Nephron progenitor cell (in vitro differentiated cells): ENCODE measurements around the gene BCL2L2.

Source experiments
- DNase-seq: peaks from one replicate; pipeline ENCODE4 v3.0.0; 2021
- H3K27ac Mint-ChIP-seq: 2 replicates; pipeline ENCODE4 v1.8.0; 2021; ENCODE audit warnings: mild to moderate bottlenecking, moderate library complexity, mixed read lengths
- H3K27me3 Mint-ChIP-seq: 2 replicates; pipeline ENCODE4 v1.8.0; 2021; ENCODE audit warnings: mild to moderate bottlenecking, low read depth, mixed read lengths; ENCODE audit not compliant: poor library complexity
- H3K36me3 Mint-ChIP-seq: 2 replicates; pipeline ENCODE4 v1.8.0; 2021; ENCODE audit warnings: low read depth, mixed read lengths
- H3K4me1 Mint-ChIP-seq: 2 replicates; pipeline ENCODE4 v1.8.0; 2021; ENCODE audit warnings: mixed read lengths
- H3K4me3 Mint-ChIP-seq: 2 replicates; pipeline ENCODE4 v1.8.0; 2021; ENCODE audit warnings: mild to moderate bottlenecking, moderate library complexity, mixed read lengths
- H3K9me3 Mint-ChIP-seq: 2 replicates; pipeline ENCODE4 v1.8.0; 2021; ENCODE audit warnings: mild to moderate bottlenecking, moderate library complexity, mixed read lengths
- CTCF ChIP-seq: fragments of 200-600 bp; sonication (generic); IDR thresholded peaks from 2 replicates; pipeline ENCODE4 v1.5.0; 2021; ENCODE audit warnings: antibody characterized with exemption

BCL2L2 gene

GRCh38 chr14:23357261-23357660, 50.6 kb downstream of the BCL2L2 start:
- DNase-seq, result no peak
- TF ChIP-seq CTCF, result no peak
- peaks cover 40% of the 10 kb centered on the region for H3K36me3 Mint-ChIP-seq
- H3K27me3 Mint-ChIP-seq, result peaks cover 9% of the 10 kb centered on the region
- H3K27ac Mint-ChIP-seq, result peak overlapping the region; percentile 56
- H3K9me3 Mint-ChIP-seq, result no peaks in the 10 kb centered on the region
- H3K4me3 Mint-ChIP-seq, result no peak overlapping the region
- peaks cover 31% of the 10 kb centered on the region for H3K4me1 Mint-ChIP-seq

GRCh38 chr14:23358042-23358441, 51.4 kb downstream of the BCL2L2 start:
- no peak for TF ChIP-seq CTCF
- Mint-ChIP-seq H3K4me3 (no peak overlapping the region), H3K4me1 (peaks cover 33% of the 10 kb centered on the region)

GRCh38 chr14:23358553-23359166, 52.0 kb downstream of the BCL2L2 start:
- TF ChIP-seq CTCF, result no peak
- H3K36me3 Mint-ChIP-seq, result peaks cover 42% of the 10 kb centered on the region
- H3K27me3 Mint-ChIP-seq, result no peaks in the 10 kb centered on the region
- peak overlapping the region; percentile 92 for H3K27ac Mint-ChIP-seq
- H3K4me3 Mint-ChIP-seq, result no peak overlapping the region
- no peak for DNase-seq
- no peaks in the 10 kb centered on the region for H3K9me3 Mint-ChIP-seq
- peaks cover 32% of the 10 kb centered on the region for H3K4me1 Mint-ChIP-seq

More at GRCh38 chr14:23358042-23358441, 51.4 kb downstream of the BCL2L2 start:
- no peak for DNase-seq
- H3K36me3 Mint-ChIP-seq, result peaks cover 42% of the 10 kb centered on the region
- H3K27ac Mint-ChIP-seq, result peak overlapping the region; percentile 92
- peaks cover 4% of the 10 kb centered on the region for H3K27me3 Mint-ChIP-seq
- H3K9me3 Mint-ChIP-seq, result no peaks in the 10 kb centered on the region

- no peaks in the 10 kb centered on the region for H3K9me3 Mint-ChIP-seq
- no peak for TF ChIP-seq CTCF
- no peaks in the 10 kb centered on the region for H3K27me3 Mint-ChIP-seq
- no peak overlapping the region for H3K4me3 Mint-ChIP-seq
- peaks cover 32% of the 10 kb centered on the region for H3K4me1 Mint-ChIP-seq
- DNase-seq, result no peak
- H3K27ac Mint-ChIP-seq, result no peak overlapping the region
- peaks cover 42% of the 10 kb centered on the region for H3K36me3 Mint-ChIP-seq
These were observed 52.6 kb downstream of the BCL2L2 start for GRCh38 chr14:23359167-23359626.

- TF ChIP-seq CTCF, result no peak
- H3K27ac Mint-ChIP-seq, result peak overlapping the region; percentile 32
- no peak overlapping the region for H3K4me3 Mint-ChIP-seq
- H3K36me3 Mint-ChIP-seq, result peaks cover 42% of the 10 kb centered on the region
- no peak for DNase-seq
- H3K9me3 Mint-ChIP-seq, result no peaks in the 10 kb centered on the region
- no peaks in the 10 kb centered on the region for H3K27me3 Mint-ChIP-seq
- H3K4me1 Mint-ChIP-seq, result peaks cover 37% of the 10 kb centered on the region
These were observed 53.3 kb downstream of the BCL2L2 start for GRCh38 chr14:23359722-23360447.
